ENCODE results near the gene KLHL6.

GRCh38 chr3:183466575-183466974 is 88.9 kb downstream of the KLHL6 start:
- TF ChIP-seq CTCF (IDR thresholded peaks at IDR 0.05) = no peak
- TF ChIP-seq POLR2A (IDR thresholded peaks at IDR 0.05) = no peak

All from adrenal gland (tissue), 5 donors.